ENCODE data around the gene ANKIB1. TPM values are rescaled to one million over a fixed set of nuclear protein-coding genes. Genes with fewer than 3 reads are reported as not detected.

The ANKIB1 gene
- total RNA-seq, 2 donors from 2014 or later: 25.0 to 32.7 TPM

GRCh38 chr7:92259062-92259461 lies 13.3 kb downstream of the ANKIB1 start:
- H3K27ac ChIP-seq: no peak overlapping the region
- no peak overlapping the region for H3K4me3 ChIP-seq
- H3K9me3 ChIP-seq: no peaks in the 10 kb centered on the region
- TF ChIP-seq CTCF (IDR thresholded peaks at IDR 0.05): no peak
- H3K27me3 ChIP-seq: no peaks in the 10 kb centered on the region
- peaks cover 0 to 12% of the 10 kb centered on the region in 2 donors for H3K4me1 ChIP-seq
- DNase-seq (ENCODE audit: low spot score): no peak
- no peaks in the 10 kb centered on the region for H3K36me3 ChIP-seq

GRCh38 chr7:92259610-92260247 lies 14.0 kb downstream of the ANKIB1 start:
- Histone ChIP-seq H3K4me3 (no peak overlapping the region), H3K9me3 (no peaks in the 10 kb centered on the region), H3K27ac (no peak overlapping the region), H3K36me3 (no peaks in the 10 kb centered on the region), H3K27me3 (no peaks in the 10 kb centered on the region), H3K4me1 (peaks cover 0 to 8% of the 10 kb centered on the region in 2 donors)
- DNase-seq (ENCODE audit: low spot score): no peak
- no peak for TF ChIP-seq CTCF (IDR thresholded peaks at IDR 0.05)

GRCh38 chr7:92260248-92260781 lies 14.5 kb downstream of the ANKIB1 start:
- H3K4me3 ChIP-seq: no peak overlapping the region
- no peak overlapping the region for H3K27ac ChIP-seq
- no peaks in the 10 kb centered on the region for H3K27me3 ChIP-seq
- peaks cover 0 to 2% of the 10 kb centered on the region in 2 donors for H3K4me1 ChIP-seq
- H3K9me3 ChIP-seq: no peaks in the 10 kb centered on the region
- no peaks in the 10 kb centered on the region for H3K36me3 ChIP-seq
- TF ChIP-seq CTCF (IDR thresholded peaks at IDR 0.05): no peak
- no peak for DNase-seq (ENCODE audit: low spot score)

GRCh38 chr7:92266415-92267241 lies 20.9 kb downstream of the ANKIB1 start:
- no peaks in the 10 kb centered on the region for H3K27me3 ChIP-seq
- H3K4me3 ChIP-seq: no peak overlapping the region
- H3K4me1 ChIP-seq: no peaks in the 10 kb centered on the region
- DNase-seq (ENCODE audit: low spot score): no peak
- no peak overlapping the region for H3K27ac ChIP-seq
- no peaks in the 10 kb centered on the region for H3K9me3 ChIP-seq
- TF ChIP-seq CTCF (IDR thresholded peaks at IDR 0.05): no peak
- no peaks in the 10 kb centered on the region for H3K36me3 ChIP-seq

- no peak overlapping the region for H3K4me3 ChIP-seq
- H3K36me3 ChIP-seq: no peaks in the 10 kb centered on the region
- TF ChIP-seq CTCF (IDR thresholded peaks at IDR 0.05): no peak
- no peaks in the 10 kb centered on the region for H3K27me3 ChIP-seq
- no peaks in the 10 kb centered on the region for H3K4me1 ChIP-seq
- H3K9me3 ChIP-seq: no peaks in the 10 kb centered on the region
- H3K27ac ChIP-seq: no peak overlapping the region
- DNase-seq (ENCODE audit: low spot score): no peak
Measured at GRCh38 chr7:92268921-92269320, 23.1 kb downstream of the ANKIB1 start.

All from right atrium auricular region (tissue), 2 donors.